NCI-H82 treated with DMSO at 0.1 percent for 48 hours (cell line): ENCODE results near the gene IRF6.

Experiments
- DNase-seq: peaks from one replicate; lab custom pipeline; 2025; ENCODE audit not compliant: unreplicated experiment; lab: John Stamatoyannopoulos, UW

IRF6 gene

GRCh38 chr1:209790286-209791193, 15.4 kb downstream of the IRF6 start:
- no peak for DNase-seq

DNA sequence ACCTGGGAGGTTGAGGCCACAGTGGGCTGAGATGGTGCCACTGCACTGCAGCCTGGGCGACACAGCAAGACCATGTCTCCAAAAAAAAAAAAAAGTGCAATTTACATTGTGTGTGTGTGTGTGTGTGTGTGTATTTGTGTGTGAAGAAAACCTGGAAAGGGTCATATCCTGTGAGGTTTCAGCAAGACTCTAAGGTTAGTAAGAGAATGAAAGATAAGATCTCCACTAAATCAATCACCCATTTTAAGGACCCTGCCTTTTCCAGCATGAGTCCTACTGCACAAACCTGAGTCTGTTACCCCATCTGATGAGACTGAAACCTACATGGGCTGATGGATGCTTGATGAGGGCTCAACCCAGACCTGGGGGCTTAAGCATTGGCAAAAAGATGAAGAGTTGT, 16.7 kb downstream of the IRF6 start:
- no peak for DNase-seq

DNA sequence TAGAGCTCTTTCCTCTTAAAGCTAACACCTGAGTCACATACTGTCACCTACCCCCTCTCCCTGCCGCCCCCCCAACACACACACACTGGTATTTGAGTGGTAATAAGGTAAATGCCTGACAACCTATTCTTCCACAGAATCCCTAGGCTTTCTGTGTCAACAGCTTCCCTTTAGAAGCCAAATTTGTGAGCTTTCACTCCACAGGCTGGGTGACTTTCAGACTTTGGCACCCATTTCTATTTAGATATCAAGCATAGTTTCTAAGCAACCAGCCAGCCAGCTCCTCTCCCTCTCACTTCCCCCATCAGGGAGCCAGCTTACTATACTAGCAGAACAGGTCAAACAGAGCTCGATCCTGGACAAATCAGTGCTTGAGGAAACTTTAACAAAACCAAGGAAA, 18.4 kb downstream of the IRF6 start:
- no peak for DNase-seq

- no peak for DNase-seq
Measured at GRCh38 chr1:209786146-209786545, 19.8 kb downstream of the IRF6 start.

DNA sequence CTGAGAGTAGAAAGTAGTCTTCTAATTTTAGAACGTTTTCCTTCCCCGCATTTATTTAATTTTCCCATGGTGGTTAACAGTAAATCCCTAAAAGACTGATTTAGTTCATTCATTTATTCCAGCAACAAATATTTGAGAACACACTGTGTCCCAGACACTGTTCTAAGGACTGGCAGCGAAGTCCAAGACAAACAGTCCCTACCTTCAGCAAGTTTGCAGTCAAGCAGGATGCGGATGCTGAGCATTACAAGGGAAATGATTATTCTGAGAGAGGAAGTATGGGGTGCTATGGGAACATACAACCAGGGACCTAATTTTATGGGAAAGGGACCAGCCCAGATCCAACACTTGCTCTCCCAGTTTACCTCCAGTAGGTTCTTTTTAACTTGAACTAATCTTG, 20.4 kb downstream of the IRF6 start:
- DNase-seq = no peak

GRCh38 chr1:209784265-209785169, 21.4 kb downstream of the IRF6 start, which contains the start of gene C1orf74:
C1orf74 (minus strand) TSS chr1:209784559; CDS start chr1:209783634, 925 bp downstream.
- DNase-seq = peak; percentile 99

- no peak for DNase-seq
Measured at GRCh38 chr1:209783386-209783785, 22.6 kb downstream of the IRF6 start.

DNA sequence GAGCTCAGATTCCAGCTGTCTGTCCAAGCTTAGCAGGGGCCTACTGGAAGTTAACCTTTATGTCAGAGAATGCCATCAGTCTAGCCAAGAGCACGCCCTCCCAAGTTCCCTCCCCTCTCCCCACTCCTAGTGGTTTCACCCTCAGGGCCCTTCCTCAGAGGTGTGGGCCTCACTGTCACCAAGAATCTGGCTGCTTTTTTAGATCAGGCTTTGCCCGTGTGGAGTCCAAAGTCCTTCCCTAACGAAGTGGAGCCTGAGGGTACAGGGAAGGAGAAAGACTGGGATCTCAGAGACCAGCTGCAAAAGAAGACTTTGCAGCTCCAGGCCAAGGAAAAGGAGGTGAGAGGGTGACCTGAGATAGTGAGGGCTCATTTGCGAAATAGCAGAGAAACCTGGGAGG, 25.7 kb downstream of the IRF6 start:
- DNase-seq = no peak

DNA sequence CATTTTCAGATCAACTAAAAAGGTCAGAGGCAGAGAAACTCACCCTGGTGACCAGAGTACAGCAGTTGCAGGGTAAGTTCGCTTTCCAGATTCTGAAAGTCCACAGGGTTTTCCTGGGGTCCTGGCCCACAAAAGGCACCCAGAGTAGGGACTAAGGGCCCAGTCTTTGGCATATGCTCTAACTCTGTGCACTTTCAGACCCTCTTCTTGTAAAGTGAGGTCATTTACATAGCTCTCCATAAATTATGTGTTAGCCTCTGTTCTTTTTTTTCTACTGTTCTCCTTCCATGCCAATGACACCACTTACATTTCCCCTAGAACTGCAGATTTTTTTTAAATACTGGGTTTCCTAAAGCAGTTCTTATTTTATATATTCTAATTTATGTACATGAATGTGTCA, 27.8 kb downstream of the IRF6 start:
- no peak for DNase-seq

DNA sequence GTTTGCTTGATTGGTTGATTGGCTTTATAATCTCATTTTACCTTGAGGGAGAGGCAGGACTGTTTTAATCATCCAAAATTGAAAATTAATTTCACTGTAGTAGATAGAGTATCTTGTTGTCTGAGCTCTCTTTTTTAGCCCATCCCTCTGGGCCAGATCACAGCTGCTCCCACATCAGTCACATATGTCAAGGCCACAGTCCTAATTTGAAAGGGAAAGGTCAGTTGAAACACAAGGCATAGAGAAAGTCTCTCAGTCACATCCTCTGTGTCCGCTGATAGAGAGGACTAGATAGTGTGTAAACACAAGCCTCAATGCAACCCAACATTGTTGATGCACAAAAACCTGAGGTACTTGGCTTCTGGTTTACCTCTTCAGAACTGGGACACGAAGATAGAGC, 28.4 kb downstream of the IRF6 start:
- DNase-seq = no peak

DNA sequence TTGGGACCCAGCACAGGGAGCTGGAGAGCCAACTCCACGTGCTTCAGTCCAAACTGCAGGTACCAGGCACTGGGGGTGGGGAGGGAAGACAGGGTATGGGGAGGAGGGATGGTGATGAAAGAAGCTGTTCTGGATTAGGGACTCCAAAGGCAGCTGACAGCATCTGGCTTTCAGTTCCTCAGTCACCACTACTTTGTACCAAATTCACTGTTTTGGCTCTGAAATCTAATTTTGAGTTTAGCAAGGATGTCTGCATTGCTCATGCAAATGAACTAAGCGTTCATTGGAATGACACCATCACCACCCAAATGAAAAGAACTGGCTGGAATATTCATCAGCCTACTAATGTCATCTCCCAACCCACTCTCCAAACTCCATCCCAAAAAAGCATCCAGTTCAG, 30.3 kb downstream of the IRF6 start:
- no peak for DNase-seq

DNA sequence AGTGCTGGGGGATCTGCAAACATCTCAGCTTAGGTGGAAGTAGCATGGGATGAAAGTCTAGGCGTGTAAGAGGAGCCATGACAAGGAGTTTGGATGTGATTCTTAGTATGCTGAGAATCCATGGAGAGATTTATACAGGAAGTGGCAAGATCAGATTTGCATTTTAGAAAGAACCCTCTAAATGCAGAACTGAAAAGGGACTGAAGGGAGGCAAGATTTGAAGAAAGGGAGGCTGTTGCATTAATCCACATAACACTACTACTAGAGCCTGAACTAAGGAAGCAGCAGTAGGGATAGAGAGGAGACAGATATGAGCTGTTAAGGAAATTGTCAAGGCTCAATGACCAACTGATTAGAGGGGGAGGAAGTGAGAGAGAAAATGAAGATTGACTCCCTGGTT, 31.4 kb downstream of the IRF6 start:
- no peak for DNase-seq

- DNase-seq = peak; percentile 85
Measured at GRCh38 chr1:209772126-209772525, 33.8 kb downstream of the IRF6 start.

DNA sequence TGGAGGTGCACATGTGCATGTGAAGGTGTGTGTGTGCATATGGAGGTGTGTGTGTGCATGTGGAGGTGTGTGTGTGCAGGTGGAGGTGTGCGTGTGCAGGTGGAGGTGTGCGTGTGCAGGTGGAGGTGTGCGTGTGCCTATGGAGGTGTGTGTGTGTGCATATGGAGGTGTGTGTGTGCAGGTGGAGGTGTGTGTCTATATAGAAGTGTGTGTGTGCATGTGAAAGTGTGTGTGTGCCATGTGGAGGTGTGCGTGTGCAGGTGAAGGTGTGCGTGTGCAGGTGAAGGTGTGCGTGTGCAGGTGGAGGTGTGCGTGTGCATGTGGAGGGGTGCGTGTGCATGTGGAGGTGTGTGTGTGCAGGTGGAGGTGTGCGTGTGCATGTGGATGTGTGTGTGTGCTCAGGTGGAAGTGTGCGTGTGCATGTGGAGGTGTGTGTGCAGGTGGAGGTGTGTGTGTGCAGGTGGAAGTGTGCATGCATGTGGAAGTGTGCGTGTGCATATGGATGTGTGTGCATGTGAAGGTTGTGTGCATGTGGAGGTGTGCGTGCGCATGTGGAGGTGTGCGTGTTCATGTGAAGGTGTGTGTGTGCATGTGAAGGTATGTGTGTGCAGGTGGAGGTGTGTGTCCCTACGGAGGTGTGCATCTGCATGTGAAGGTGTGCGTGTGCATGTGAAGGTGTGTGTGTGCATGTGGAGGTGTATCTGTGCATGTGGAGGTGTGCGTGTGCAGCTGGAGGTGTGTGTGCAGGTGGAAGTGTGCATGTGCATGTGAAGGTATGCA, 35.1 kb downstream of the IRF6 start:
- DNase-seq = no peak

GRCh38 chr1:209769971-209770370, 36.0 kb downstream of the IRF6 start:
- no peak for DNase-seq

DNA sequence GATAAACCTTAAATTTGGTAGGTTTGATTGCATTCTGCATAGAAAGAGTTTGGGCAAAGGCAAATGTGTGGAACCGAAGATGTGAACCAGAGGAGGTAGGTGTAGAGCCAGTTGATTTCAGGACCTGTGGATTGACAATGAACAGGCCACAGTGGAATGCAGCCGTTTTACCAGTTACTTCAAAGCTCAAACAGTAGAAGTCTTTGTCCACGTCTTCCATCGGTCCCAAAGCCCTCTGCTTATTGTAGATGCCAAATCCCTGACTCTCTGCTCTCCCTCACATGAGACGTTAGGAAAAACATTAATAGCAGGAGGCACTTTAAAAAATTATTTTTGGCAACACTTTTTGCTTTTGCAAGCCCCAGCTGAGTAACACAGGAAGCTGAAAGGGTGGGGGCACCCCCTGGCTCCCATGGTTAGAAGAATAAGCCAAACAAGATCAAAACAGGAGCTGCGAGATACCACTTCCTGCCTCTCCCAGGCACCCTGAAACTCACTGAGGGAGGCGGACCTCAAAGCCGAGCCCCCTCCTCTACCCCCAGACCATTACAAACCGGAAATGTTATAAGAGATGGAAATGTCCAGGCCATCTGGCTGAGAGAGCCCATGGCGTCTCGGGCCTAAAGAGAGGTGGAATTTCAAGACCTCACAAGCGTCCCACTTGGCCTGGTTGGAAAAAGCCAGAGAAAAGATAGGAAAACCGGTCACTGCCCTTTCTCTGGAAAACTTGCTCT, 36.6 kb downstream of the IRF6 start:
- no peak for DNase-seq

GRCh38 chr1:209768354-209768774, 37.6 kb downstream of the IRF6 start:
- DNase-seq = no peak

DNA sequence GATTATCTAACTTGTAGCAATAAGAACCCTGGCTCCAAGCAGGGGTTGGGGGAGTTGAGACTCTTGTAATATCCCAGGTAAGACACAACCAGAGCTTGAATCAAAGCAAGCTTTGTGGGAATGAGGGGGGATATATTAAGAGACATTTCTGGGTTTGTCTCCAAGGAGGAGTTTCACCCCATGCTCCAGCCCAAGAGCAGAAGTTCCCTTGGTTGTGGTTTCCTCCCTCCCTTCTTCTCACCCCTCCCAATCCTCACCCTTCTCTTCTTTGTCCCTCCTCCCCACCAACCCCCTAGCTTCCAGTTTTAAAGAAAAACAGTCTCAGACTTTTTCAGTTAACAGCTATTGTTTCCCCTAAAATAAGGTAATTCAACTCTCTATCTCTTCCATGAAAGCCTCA, 38.2 kb downstream of the IRF6 start:
- no peak for DNase-seq

- no peak for DNase-seq
Measured at GRCh38 chr1:209767096-209767495, 38.8 kb downstream of the IRF6 start.

- DNase-seq = no peak
Measured at GRCh38 chr1:209766051-209766450, 39.9 kb downstream of the IRF6 start.
